Measurements from ENCODE around the gene LRRC38. TPM values are rescaled to one million over a fixed set of nuclear protein-coding genes. Genes with fewer than 3 reads are reported as not detected.
A peak's percentile ranks its signal among the peaks of the same experiment; 100 is the strongest.
"Not testable (repeated sequence)": the region's sequence is repeated elsewhere in the genome, so short reads cannot be mapped to it uniquely, and the experiment has no call there.

LRRC38 gene
- 10.0 TPM for polyA plus RNA-seq (2012; ENCODE audit: insufficient read depth, insufficient read length)

GRCh38 chr1:13513895-13514546, at the start of gene LRRC38:
TSS of gene LRRC38 (minus strand) at chr1:13514003. CDS start at chr1:13513593, 410 bp downstream.
- H3K4me3 ChIP-seq (ENCODE audit: low read length): peak within 1 kb of the TSS; percentile 36
- DNase-seq (ENCODE audit: low read depth, low spot score): peak; percentile 56

- not testable (repeated sequence) for DNase-seq (ENCODE audit: low read depth, low spot score)
These were observed 49.2 kb upstream of the LRRC38 start for GRCh38 chr1:13562981-13563380.

DNA sequence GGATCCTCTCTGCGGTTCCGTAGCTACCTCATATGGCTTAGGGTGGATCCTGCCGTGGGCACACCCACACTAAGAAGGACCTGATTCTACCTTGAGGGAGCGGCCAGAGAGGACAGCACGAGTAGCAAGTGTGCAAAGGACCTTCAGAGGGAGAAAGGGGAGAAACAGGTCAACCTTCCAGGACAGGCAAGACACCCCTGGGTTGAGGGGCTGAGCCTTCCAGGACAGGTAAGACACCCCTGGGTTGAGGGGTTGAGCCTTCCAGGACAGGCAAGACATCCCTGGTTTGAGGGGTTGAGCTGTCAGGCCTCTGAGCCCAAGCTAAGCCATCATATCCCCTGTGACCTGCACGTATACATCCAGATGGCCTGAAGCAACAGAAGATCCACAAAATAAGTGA, 46.7 kb upstream of the LRRC38 start:
- no peak overlapping the region for H3K4me3 ChIP-seq (ENCODE audit: low read length)
- DNase-seq (ENCODE audit: low read depth, low spot score): no peak

More at GRCh38 chr1:13562981-13563380, 49.2 kb upstream of the LRRC38 start:
- H3K4me3 ChIP-seq (ENCODE audit: low read length): not testable (repeated sequence)

DNA sequence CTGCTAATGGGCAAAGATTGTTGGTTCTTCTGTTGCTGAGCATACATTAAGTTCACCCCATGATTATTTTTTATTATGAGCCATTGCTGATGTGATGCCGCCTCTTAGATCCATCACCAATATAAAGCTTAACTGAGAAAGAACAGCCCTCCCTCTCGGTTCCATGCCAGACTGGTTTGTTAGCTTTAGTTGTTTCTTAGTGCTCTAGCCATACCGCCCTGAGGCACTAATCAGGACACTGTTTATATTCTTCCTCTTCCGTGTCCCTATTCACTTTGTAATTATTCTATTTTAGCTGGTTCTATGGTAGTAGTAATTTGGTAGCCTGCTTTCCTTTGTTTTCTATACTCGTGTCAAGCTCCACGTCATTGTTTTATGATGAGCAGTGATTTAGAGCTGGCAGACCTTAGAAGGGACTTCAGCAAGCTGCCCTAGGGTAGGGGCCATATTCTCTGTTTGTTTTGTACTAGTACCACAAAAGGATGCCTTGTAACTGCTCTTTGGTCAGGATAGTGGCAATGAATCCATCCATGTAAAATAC, 42.5 kb upstream of the LRRC38 start:
- no peak for DNase-seq (ENCODE audit: low read depth, low spot score)
- H3K4me3 ChIP-seq (ENCODE audit: low read length): no peak overlapping the region

DNA sequence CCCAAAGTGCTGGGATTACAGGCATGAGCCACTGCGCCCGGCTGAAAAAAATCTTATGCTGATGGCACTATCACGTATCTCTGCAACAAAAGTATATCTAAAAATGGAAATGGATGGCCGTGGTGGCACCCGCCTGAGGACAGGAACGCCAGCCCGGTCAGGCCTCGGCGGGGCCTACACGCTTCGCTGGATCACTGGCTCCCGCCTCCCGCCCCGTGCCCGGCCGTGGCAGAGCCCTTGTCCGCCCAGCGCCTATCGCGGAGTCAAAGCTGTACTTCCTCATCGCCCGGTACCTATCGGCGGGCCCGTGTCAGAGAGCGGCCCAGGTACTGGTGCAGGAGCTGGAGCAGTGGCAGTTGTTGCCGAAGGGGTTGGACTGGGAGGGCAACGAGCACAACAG, 41.0 kb upstream of the LRRC38 start:
- no peak overlapping the region for H3K4me3 ChIP-seq (ENCODE audit: low read length)
- DNase-seq (ENCODE audit: low read depth, low spot score): no peak

- no peak for DNase-seq (ENCODE audit: low read depth, low spot score)
- no peak overlapping the region for H3K4me3 ChIP-seq (ENCODE audit: low read length)
These were observed 36.9 kb upstream of the LRRC38 start for GRCh38 chr1:13550663-13551062.

GRCh38 chr1:13549521-13549920, 35.7 kb upstream of the LRRC38 start:
- H3K4me3 ChIP-seq (ENCODE audit: low read length): no peak overlapping the region
- no peak for DNase-seq (ENCODE audit: low read depth, low spot score)

DNA sequence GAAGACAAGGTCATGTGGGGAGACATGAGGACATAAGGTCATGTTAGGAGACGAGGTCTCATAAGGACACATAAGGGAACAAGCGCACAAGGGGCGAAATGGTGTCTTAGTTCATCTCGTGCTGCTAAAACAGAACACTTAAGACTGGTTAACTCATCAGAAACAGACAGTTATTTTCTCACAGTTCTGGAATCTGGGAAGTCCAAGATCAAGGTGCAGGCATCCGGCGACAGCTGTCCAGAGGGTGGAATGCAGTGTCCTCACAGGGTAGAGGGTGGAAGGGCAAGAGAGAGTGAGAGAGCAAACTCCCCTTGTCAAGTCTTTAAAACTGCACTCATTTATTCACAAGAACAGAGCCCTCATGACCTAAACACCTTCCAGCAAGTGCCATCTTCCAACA, 35.2 kb upstream of the LRRC38 start:
- no peak overlapping the region for H3K4me3 ChIP-seq (ENCODE audit: low read length)
- no peak for DNase-seq (ENCODE audit: low read depth, low spot score)

DNA sequence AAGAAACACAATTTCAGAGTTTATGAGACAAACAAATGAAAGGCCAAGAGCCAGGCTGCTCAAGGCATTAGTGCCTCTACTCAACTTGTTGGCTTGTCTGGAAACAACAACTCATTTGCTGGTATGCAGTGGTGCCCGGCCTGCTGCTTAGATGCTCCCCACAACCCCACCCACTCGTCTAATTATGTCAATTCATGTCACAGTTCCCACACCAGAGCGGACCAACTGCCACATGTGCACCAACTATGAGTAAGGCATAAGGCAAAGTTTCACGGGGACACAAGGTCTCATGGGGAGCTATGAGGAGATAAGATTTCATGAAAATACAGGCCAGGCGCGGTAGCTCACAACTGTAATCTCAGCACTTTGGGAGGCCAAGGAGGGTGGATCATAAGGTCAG, 34.5 kb upstream of the LRRC38 start:
- no peak for DNase-seq (ENCODE audit: low read depth, low spot score)
- H3K4me3 ChIP-seq (ENCODE audit: low read length): no peak overlapping the region

DNA sequence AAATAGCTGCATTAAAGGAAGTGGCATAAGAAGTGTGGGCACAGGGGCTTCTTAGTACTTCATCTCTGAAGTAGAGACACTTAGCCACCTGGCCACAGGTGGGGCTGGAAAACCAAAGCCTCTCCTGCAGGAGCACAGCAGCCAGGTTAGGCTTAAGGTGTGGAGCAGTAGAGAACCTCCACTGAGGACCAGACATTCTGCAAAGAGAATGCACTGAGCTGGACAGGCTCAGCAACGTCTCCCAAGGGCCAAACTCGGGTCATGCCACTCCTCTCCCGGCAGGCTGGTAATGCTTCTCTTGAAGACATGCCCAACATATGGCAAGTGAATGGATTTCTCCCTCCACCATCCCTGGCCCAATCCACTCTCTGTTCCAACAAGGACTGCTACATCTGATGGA, 33.0 kb upstream of the LRRC38 start:
- no peak overlapping the region for H3K4me3 ChIP-seq (ENCODE audit: low read length)
- no peak for DNase-seq (ENCODE audit: low read depth, low spot score)

GRCh38 chr1:13544221-13544556, 30.4 kb upstream of the LRRC38 start:
- DNase-seq (ENCODE audit: low read depth, low spot score): no peak
- no peak overlapping the region for H3K4me3 ChIP-seq (ENCODE audit: low read length)

- DNase-seq (ENCODE audit: low read depth, low spot score): no peak
- no peak overlapping the region for H3K4me3 ChIP-seq (ENCODE audit: low read length)
These were observed 29.8 kb upstream of the LRRC38 start for GRCh38 chr1:13543451-13544220.

- no peak overlapping the region for H3K4me3 ChIP-seq (ENCODE audit: low read length)
- DNase-seq (ENCODE audit: low read depth, low spot score): no peak
These were observed 27.8 kb upstream of the LRRC38 start for GRCh38 chr1:13541435-13542215.

GRCh38 chr1:13540866-13541265, 27.1 kb upstream of the LRRC38 start:
- H3K4me3 ChIP-seq (ENCODE audit: low read length): no peak overlapping the region
- DNase-seq (ENCODE audit: low read depth, low spot score): no peak

- peak; percentile 23 for DNase-seq (ENCODE audit: low read depth, low spot score)
- H3K4me3 ChIP-seq (ENCODE audit: low read length): no peak overlapping the region
These were observed 25.9 kb upstream of the LRRC38 start for GRCh38 chr1:13539683-13540082.

- H3K4me3 ChIP-seq (ENCODE audit: low read length): no peak overlapping the region
- DNase-seq (ENCODE audit: low read depth, low spot score): peak; percentile 88
These were observed 25.0 kb upstream of the LRRC38 start for GRCh38 chr1:13538832-13539231.

GRCh38 chr1:13536571-13536970, 22.8 kb upstream of the LRRC38 start:
- no peak for DNase-seq (ENCODE audit: low read depth, low spot score)
- H3K4me3 ChIP-seq (ENCODE audit: low read length): no peak overlapping the region

- no peak for DNase-seq (ENCODE audit: low read depth, low spot score)
- H3K4me3 ChIP-seq (ENCODE audit: low read length): no peak overlapping the region
These were observed 21.4 kb upstream of the LRRC38 start for GRCh38 chr1:13535227-13535626.

- no peak for DNase-seq (ENCODE audit: low read depth, low spot score)
These were observed 14.5 kb upstream of the LRRC38 start for GRCh38 chr1:13528320-13528719.

More at GRCh38 chr1:13528320-13528719, 14.5 kb upstream of the LRRC38 start:
- no peak overlapping the region for H3K4me3 ChIP-seq (ENCODE audit: low read length)

Data from Jurkat, Clone E6-1 (cell line).